Astrocyte (in vitro differentiated cells and primary cell): ENCODE results near the gene LIMA1.

Source experiments
- EZH2 ChIP-seq: IDR thresholded peaks from 2 replicates; pipeline ENCODE4 v1.6.1; 2012; ENCODE audit warnings: mild to moderate bottlenecking, low read length, inconsistent platforms; ENCODE audit not compliant: insufficient read depth
- TF ChIP-seq, protein P1 (sequence below): IDR thresholded peaks from 2 replicates; pipeline ENCODE4 v1.5.1; 2011; ENCODE audit warnings: low read depth, mild to moderate bottlenecking, inconsistent platforms, low read length, moderate library complexity; ENCODE audit not compliant: insufficient read depth

DNA sequence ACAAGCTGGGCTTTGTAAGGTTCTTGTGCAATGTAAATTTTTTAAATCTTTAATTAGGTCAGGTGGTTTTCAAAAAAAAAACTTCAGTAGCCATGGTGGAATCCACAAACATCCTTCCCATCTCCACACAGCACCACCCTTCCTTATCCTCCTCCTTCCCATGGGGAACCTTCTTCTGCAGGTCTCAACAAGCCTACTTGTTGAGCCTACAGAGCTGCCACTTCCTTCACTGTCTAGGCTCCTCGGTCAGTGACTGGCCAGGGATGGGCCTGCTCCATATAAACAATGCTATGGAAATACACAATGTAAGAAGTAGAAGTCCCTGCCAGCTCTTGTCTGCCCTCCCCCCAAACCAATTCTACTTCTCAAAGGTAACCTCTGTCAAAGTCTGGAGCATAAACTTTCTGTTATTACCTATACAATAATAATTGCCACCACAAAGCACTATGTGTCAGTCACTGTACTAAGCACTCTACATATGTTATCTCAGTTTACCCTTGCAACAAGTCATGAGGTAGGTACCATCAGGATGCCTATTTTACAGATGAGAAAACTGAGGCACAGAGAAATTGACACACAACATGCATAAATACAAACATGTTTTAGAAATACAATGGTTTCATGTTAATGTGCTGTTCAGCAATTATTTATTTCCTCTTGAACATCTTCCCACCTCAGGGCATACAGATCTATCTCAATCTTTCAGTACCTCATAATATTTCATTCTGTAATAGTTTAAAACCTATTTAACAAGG lies 17.4 kb downstream of the LIMA1 start:
- TF ChIP-seq EZH2, result no peak
- TF ChIP-seq, protein P1, sequence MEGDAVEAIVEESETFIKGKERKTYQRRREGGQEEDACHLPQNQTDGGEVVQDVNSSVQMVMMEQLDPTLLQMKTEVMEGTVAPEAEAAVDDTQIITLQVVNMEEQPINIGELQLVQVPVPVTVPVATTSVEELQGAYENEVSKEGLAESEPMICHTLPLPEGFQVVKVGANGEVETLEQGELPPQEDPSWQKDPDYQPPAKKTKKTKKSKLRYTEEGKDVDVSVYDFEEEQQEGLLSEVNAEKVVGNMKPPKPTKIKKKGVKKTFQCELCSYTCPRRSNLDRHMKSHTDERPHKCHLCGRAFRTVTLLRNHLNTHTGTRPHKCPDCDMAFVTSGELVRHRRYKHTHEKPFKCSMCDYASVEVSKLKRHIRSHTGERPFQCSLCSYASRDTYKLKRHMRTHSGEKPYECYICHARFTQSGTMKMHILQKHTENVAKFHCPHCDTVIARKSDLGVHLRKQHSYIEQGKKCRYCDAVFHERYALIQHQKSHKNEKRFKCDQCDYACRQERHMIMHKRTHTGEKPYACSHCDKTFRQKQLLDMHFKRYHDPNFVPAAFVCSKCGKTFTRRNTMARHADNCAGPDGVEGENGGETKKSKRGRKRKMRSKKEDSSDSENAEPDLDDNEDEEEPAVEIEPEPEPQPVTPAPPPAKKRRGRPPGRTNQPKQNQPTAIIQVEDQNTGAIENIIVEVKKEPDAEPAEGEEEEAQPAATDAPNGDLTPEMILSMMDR, result no peak
